ENCODE results near the gene THEMIS. TPM values are rescaled to one million over a fixed set of nuclear protein-coding genes. Genes with fewer than 3 reads are reported as not detected.

The THEMIS gene
- total RNA-seq, 1 donor: under 0.01 TPM

DNA sequence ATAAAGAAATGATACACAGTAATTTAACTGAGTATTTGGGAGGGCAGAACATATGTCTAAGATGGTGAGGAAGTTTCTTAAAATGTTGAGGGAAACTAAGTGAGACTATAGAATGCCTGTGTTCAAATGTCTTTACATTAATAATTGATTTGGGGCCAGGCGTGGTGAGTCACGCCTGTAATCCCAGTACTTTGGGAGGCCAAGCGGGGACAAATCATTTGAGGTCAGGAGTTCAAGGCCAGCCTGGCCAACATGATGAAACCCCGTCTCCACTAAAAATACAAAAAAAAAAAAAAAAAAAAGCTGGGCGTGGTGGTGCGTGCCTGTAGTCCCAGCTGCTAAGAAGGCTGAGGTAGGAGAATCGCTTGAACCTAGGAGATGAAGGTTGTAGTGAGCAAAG is 66.7 kb downstream of the THEMIS start:
- TF ChIP-seq, protein P1, sequence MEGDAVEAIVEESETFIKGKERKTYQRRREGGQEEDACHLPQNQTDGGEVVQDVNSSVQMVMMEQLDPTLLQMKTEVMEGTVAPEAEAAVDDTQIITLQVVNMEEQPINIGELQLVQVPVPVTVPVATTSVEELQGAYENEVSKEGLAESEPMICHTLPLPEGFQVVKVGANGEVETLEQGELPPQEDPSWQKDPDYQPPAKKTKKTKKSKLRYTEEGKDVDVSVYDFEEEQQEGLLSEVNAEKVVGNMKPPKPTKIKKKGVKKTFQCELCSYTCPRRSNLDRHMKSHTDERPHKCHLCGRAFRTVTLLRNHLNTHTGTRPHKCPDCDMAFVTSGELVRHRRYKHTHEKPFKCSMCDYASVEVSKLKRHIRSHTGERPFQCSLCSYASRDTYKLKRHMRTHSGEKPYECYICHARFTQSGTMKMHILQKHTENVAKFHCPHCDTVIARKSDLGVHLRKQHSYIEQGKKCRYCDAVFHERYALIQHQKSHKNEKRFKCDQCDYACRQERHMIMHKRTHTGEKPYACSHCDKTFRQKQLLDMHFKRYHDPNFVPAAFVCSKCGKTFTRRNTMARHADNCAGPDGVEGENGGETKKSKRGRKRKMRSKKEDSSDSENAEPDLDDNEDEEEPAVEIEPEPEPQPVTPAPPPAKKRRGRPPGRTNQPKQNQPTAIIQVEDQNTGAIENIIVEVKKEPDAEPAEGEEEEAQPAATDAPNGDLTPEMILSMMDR (IDR thresholded peaks at IDR 0.05; ENCODE audit: extremely low read depth, low read depth, low read length): no peak
- Histone ChIP-seq H3K36me3 (ENCODE audit: insufficient read depth, low read length) (no peaks in the 10 kb centered on the region), H3K9me3 (ENCODE audit: low read depth, low read length) (no peaks in the 10 kb centered on the region), H4K20me1 (ENCODE audit: insufficient read depth, low read length) (no peaks in the 10 kb centered on the region), H3K27ac (ENCODE audit: low read depth, low read length) (no peak overlapping the region), H3K4me3 (ENCODE audit: insufficient read depth, low read length) (no peak overlapping the region), H3K79me2 (ENCODE audit: insufficient read depth, low read length) (no peaks in the 10 kb centered on the region), H2AFZ (ENCODE audit: low read length) (no peak overlapping the region), H3K4me1 (ENCODE audit: insufficient read depth, low read length) (no peaks in the 10 kb centered on the region), H3K27me3 (ENCODE audit: insufficient read depth, low read length) (no peaks in the 10 kb centered on the region), H3K4me2 (ENCODE audit: insufficient read depth, low read length) (no peak overlapping the region)
- no peak for DNase-seq (ENCODE audit: insufficient read length, low spot score, missing footprints)

DNA sequence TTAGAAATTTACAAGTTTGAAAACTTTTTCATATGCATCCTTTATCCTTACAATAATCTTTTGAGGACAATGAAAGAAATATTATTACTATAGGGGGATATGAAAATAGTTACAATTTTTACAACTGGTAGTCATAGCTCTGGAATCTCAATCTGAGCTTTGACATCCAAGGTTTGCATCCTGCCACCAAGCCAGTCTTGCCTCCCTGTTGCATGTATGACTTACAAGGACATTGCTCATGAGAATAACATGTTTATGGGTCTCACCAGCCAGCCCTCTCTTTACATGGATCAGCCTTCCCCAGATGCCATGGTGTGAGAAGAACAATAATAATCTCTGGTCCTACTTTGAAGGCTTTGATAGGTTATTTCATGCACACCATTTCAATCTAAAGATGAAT is 67.5 kb downstream of the THEMIS start:
- H3K79me2 ChIP-seq (ENCODE audit: insufficient read depth, low read length): no peaks in the 10 kb centered on the region
- no peak for DNase-seq (ENCODE audit: insufficient read length, low spot score, missing footprints)
- no peak overlapping the region for H3K27ac ChIP-seq (ENCODE audit: low read depth, low read length)
- no peaks in the 10 kb centered on the region for H3K9me3 ChIP-seq (ENCODE audit: low read depth, low read length)
- no peaks in the 10 kb centered on the region for H3K4me1 ChIP-seq (ENCODE audit: insufficient read depth, low read length)
- H3K36me3 ChIP-seq (ENCODE audit: insufficient read depth, low read length): no peaks in the 10 kb centered on the region
- TF ChIP-seq, protein P1 (IDR thresholded peaks at IDR 0.05; ENCODE audit: extremely low read depth, low read depth, low read length): no peak
- H3K4me2 ChIP-seq (ENCODE audit: insufficient read depth, low read length): no peak overlapping the region
- H3K27me3 ChIP-seq (ENCODE audit: insufficient read depth, low read length): no peaks in the 10 kb centered on the region
- H4K20me1 ChIP-seq (ENCODE audit: insufficient read depth, low read length): no peaks in the 10 kb centered on the region
- no peak overlapping the region for H2AFZ ChIP-seq (ENCODE audit: low read length)
- no peak overlapping the region for H3K4me3 ChIP-seq (ENCODE audit: insufficient read depth, low read length)

DNA sequence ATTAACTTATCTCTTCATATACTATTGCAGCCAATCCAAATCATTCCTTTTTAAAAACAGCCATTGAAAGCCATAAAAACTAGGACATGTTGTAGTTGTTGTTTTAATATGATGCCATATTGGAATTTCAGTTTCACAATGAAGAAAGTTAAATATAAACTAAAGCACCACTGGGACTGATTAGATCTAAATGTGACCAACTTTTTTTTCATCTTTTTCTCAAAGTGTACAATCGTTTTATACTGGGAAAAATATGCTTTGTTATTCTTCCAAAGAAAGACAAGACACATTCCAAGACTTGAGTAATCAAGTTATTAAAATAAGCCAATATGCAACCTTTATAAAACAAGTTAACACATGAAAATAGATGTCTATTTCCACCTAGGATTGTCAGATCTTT is 68.5 kb downstream of the THEMIS start:
- Histone ChIP-seq H3K4me2 (ENCODE audit: insufficient read depth, low read length) (no peak overlapping the region), H3K27ac (ENCODE audit: low read depth, low read length) (no peak overlapping the region), H2AFZ (ENCODE audit: low read length) (no peak overlapping the region), H4K20me1 (ENCODE audit: insufficient read depth, low read length) (no peaks in the 10 kb centered on the region), H3K79me2 (ENCODE audit: insufficient read depth, low read length) (no peaks in the 10 kb centered on the region), H3K4me3 (ENCODE audit: insufficient read depth, low read length) (no peak overlapping the region), H3K36me3 (ENCODE audit: insufficient read depth, low read length) (no peaks in the 10 kb centered on the region), H3K27me3 (ENCODE audit: insufficient read depth, low read length) (no peaks in the 10 kb centered on the region), H3K4me1 (ENCODE audit: insufficient read depth, low read length) (no peaks in the 10 kb centered on the region), H3K9me3 (ENCODE audit: low read depth, low read length) (no peaks in the 10 kb centered on the region)
- TF ChIP-seq, protein P1 (IDR thresholded peaks at IDR 0.05; ENCODE audit: extremely low read depth, low read depth, low read length): no peak
- no peak for DNase-seq (ENCODE audit: insufficient read length, low spot score, missing footprints)

GRCh38 chr6:127824061-127824460 is 76.8 kb downstream of the THEMIS start:
- TF ChIP-seq, protein P1 (IDR thresholded peaks at IDR 0.05; ENCODE audit: extremely low read depth, low read depth, low read length): no peak
- no peak for DNase-seq (ENCODE audit: insufficient read length, low spot score, missing footprints)
- no peaks in the 10 kb centered on the region for H3K4me1 ChIP-seq (ENCODE audit: insufficient read depth, low read length)
- no peaks in the 10 kb centered on the region for H3K36me3 ChIP-seq (ENCODE audit: insufficient read depth, low read length)
- H3K9me3 ChIP-seq (ENCODE audit: low read depth, low read length): no peaks in the 10 kb centered on the region
- H2AFZ ChIP-seq (ENCODE audit: low read length): no peak overlapping the region
- no peak overlapping the region for H3K27ac ChIP-seq (ENCODE audit: low read depth, low read length)
- H3K27me3 ChIP-seq (ENCODE audit: insufficient read depth, low read length): peaks cover 2% of the 10 kb centered on the region
- H4K20me1 ChIP-seq (ENCODE audit: insufficient read depth, low read length): no peaks in the 10 kb centered on the region
- H3K4me3 ChIP-seq (ENCODE audit: insufficient read depth, low read length): no peak overlapping the region
- H3K4me2 ChIP-seq (ENCODE audit: insufficient read depth, low read length): no peak overlapping the region
- H3K79me2 ChIP-seq (ENCODE audit: insufficient read depth, low read length): no peaks in the 10 kb centered on the region
